ENCODE data around the gene YAF2.

DNA sequence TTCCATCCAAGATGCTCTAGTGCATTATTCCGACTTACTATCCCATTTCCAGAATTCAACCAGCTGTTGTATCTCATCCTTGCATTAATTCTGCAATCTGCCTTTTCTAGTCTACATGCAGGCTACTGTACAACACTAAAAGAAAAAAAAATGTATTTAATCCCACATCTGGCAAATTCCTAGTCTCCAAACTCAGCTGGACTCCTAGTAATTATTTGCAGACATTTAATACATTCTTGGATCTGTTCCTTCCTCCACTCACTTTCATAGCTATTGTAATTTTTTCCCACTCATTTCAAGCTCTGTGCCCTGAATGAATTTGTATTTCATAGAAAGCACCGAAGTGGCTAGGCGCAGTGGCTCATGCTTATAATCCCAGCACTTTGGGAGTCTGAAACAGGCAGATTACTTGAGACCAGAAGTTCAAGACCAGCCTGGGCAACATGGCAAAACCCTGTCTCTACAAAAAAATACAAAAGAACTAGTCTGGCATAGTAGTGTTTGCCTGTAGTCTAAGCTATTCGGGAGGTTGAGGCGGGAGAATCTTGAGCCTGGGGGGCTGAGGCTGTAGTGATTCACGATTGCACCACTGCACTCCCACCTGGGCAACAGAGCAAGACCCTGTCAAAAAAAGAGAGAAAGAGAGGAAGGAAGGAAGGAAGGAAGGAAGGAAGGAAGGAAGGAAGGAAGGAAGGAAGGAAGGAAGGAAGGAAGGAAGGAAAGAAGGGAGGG, 39.5 kb upstream of the YAF2 start:
- TF ChIP-seq POLR2A (IDR thresholded peaks at IDR 0.05) (no peak), EP300 (IDR thresholded peaks at IDR 0.05) (no peak), POLR2AphosphoS5 (IDR thresholded peaks at IDR 0.05) (no peak)
